HepG2 (cell line): Measurements from ENCODE around the gene CBLB. TPM values are rescaled to one million over a fixed set of nuclear protein-coding genes. Genes with fewer than 3 reads are reported as not detected.

Experiments
- ATAC-seq: fragments of 200-7000 bp; cut with Tn5 transposase; 3 replicates; pipeline ENCODE4 v1.9.1; 2020; ENCODE audit warnings: mild to moderate bottlenecking, moderate library complexity
- BruUV-seq: library from RNA; stranded (reverse); fragments of 400-500 nt; replicated peaks from 2 replicates; lab custom pipeline; 2021; lab: Mats Ljungman, UMichigan
- CTCF ChIA-PET: fragments of 300-600 bp; formaldehyde crosslinking; extraction: SDS; loops from one replicate; lab custom pipeline; 2021; ENCODE audit warnings: low total read pairs, inconsistent platforms, low intra/inter-chr PET ratio; lab: Yijun Ruan, JAX
- POLR2A ChIA-PET: fragments of 350-600 bp; sonication (Branson Sonifier 250); formaldehyde crosslinking; loops from one replicate; lab custom pipeline; 2020; ENCODE audit warnings: antibody characterized with exemption, inconsistent platforms; lab: Yijun Ruan, JAX
- DNase-seq: peaks from one replicate; pipeline ENCODE4 v3.0.0-alpha.2; 2015; ENCODE audit warnings: low spot score
- FAIRE-seq: peaks from 3 replicates; lab custom pipeline; 2011; peaks lifted over from hg19 to GRCh38; lab: Jason Lieb, UNC
- H2AFZ ChIP-seq: one replicate; pipeline ENCODE4 v1.6.1; 2011; ENCODE audit warnings: low read length, inconsistent platforms
- H3K27ac ChIP-seq: fragments of 300-600 bp; 3 replicates; pipeline ENCODE4 v1.8.0; 2011; ENCODE audit warnings: mixed run types, mild to moderate bottlenecking, mixed read lengths, low read length, inconsistent platforms; ENCODE audit not compliant: insufficient read depth; ENCODE audit errors: extremely low read length
- H3K27me3 ChIP-seq, 2 experiments: fragments of 200-600 bp in 1 of 2; 2 replicates in 1 of 2; 3 replicates in 1 of 2; pipeline versions ENCODE4 v1.6.0 to v1.8.0; 2011; ENCODE audit warnings: low read length in 2 of 2, mild to moderate bottlenecking in 2 of 2, moderate library complexity in 2 of 2, inconsistent platforms in 1 of 2; ENCODE audit not compliant: insufficient read depth in 2 of 2, control insufficient read depth in 1 of 2
- H3K36me3 ChIP-seq, 2 experiments: fragments of 200-600 bp in 1 of 2; replicated peaks in 1 of 2; 2 replicates in 1 of 2; 3 replicates in 1 of 2; pipeline versions ENCODE4 v1.5.1 to v1.8.0; 2011; ENCODE audit warnings: low read length in 2 of 2, inconsistent platforms in 1 of 2; ENCODE audit not compliant: insufficient read depth in 2 of 2, control insufficient read depth in 1 of 2
- H3K4me1 ChIP-seq: 2 replicates; pipeline ENCODE4 v1.5.1; 2012; ENCODE audit warnings: low read length, inconsistent platforms; ENCODE audit not compliant: insufficient read depth
- H3K4me2 ChIP-seq: 2 replicates; pipeline ENCODE4 v1.6.0; 2011; ENCODE audit warnings: low read depth, low read length, inconsistent platforms
- H3K4me3 ChIP-seq, 3 experiments: fragments of 200-600 bp in 1 of 3; sonication (generic), shearing (Covaris generic) in 1 of 3; replicated peaks in 1 of 3; 2 replicates each; pipeline ENCODE4 v1.5.1; 2011 to 2016; ENCODE audit warnings: low read length in 3 of 3, inconsistent platforms in 2 of 3, low read depth in 2 of 3, mild to moderate bottlenecking in 2 of 3, control low read depth in 1 of 3, mixed read lengths in 1 of 3; ENCODE audit not compliant: insufficient read depth in 1 of 3
- H3K79me2 ChIP-seq: one replicate; pipeline ENCODE4 v1.6.1; 2011; ENCODE audit warnings: low read length, inconsistent platforms; ENCODE audit not compliant: insufficient read depth
- H3K9ac ChIP-seq: 2 replicates; pipeline ENCODE4 v1.6.0; 2011; ENCODE audit warnings: mild to moderate bottlenecking, low read depth, low read length, inconsistent platforms; ENCODE audit not compliant: insufficient read depth
- H3K9me3 ChIP-seq: 2 replicates; pipeline ENCODE4 v1.5.1; 2012; ENCODE audit warnings: mild to moderate bottlenecking, low read length
- H4K20me1 ChIP-seq: 2 replicates; pipeline ENCODE4 v1.6.0; 2011; ENCODE audit warnings: inconsistent platforms, mild to moderate bottlenecking, low read length, moderate library complexity; ENCODE audit not compliant: insufficient read depth
- CBX5 ChIP-seq: sonication (generic); formaldehyde crosslinking; IDR thresholded peaks from 2 replicates; pipeline ENCODE4 v1.4.0; 2020; ENCODE audit warnings: missing genetic modification reagents, borderline replicate concordance
- DMAP1 ChIP-seq: IDR thresholded peaks from 2 replicates; pipeline ENCODE4 v1.6.1; 2016
- GFI1 ChIP-seq: sonication (generic); formaldehyde crosslinking; IDR thresholded peaks from 2 replicates; pipeline ENCODE4 v1.5.0; 2020; ENCODE audit warnings: missing genetic modification reagents, mild to moderate bottlenecking, borderline replicate concordance
- GMEB2 ChIP-seq: IDR thresholded peaks from 2 replicates; pipeline ENCODE4 v1.6.1; 2016; ENCODE audit warnings: missing biosample characterization, missing genetic modification reagents, low read depth
- HNF4G ChIP-seq, 2 experiments: sonication (generic) in 1 of 2; formaldehyde crosslinking in 1 of 2; IDR thresholded peaks; 2 replicates each; pipeline versions ENCODE4 v1.4.0 to v1.6.1; 2011 to 2020; ENCODE audit warnings: borderline replicate concordance in 2 of 2, low read depth in 2 of 2, mild to moderate bottlenecking in 2 of 2, low read length in 1 of 2, missing genetic modification reagents in 1 of 2, moderate library complexity in 1 of 2
- IKZF4 ChIP-seq: sonication (generic); formaldehyde crosslinking; IDR thresholded peaks from 2 replicates; pipeline ENCODE4 v1.5.1; 2020; ENCODE audit warnings: borderline replicate concordance, mild to moderate bottlenecking, low read depth, missing genetic modification reagents; ENCODE audit errors: not compliant biosample characterization
- KDM5A ChIP-seq: fragments of 200-600 bp; sonication (generic); IDR thresholded peaks from 2 replicates; pipeline ENCODE4 v1.7.0; 2018; ENCODE audit warnings: antibody characterized with exemption, mild to moderate bottlenecking, low read length, borderline replicate concordance
- MAF1 ChIP-seq: sonication (generic); formaldehyde crosslinking; IDR thresholded peaks from 2 replicates; pipeline ENCODE4 v1.5.0; 2020; ENCODE audit warnings: missing genetic modification reagents, borderline replicate concordance
- NONO ChIP-seq, 2 experiments: fragments of 450-650 bp in 1 of 2; sonication (generic) in 1 of 2; formaldehyde crosslinking in 1 of 2; IDR thresholded peaks in 1 of 2; conservative IDR thresholded peaks in 1 of 2; 2 replicates each; pipeline versions ENCODE4 v1.6.1 to v1.8.0; 2017 to 2022; ENCODE audit warnings: mild to moderate bottlenecking in 1 of 2, missing genetic modification reagents in 1 of 2, moderate library complexity in 1 of 2
- RAD21 ChIP-seq: fragments of 450-650 bp; formaldehyde crosslinking; IDR thresholded peaks from 2 replicates; pipeline ENCODE4 v1.5.0; 2020; ENCODE audit warnings: mild to moderate bottlenecking
- RXRB ChIP-seq: IDR thresholded peaks from 2 replicates; pipeline ENCODE4 v1.6.1; 2016; ENCODE audit warnings: borderline replicate concordance, missing genetic modification reagents, missing compliant biosample characterization
- ZKSCAN1 ChIP-seq: fragments of 150-350 bp; IDR thresholded peaks from 2 replicates; pipeline ENCODE4 v1.6.1; 2014; ENCODE audit warnings: low read length
- ZNF180 ChIP-seq: sonication (generic); formaldehyde crosslinking; IDR thresholded peaks from 2 replicates; pipeline ENCODE4 v1.4.0; 2020; ENCODE audit warnings: low read depth, missing genetic modification reagents, borderline replicate concordance
- ZNF646 ChIP-seq: sonication (generic); formaldehyde crosslinking; IDR thresholded peaks from 2 replicates; pipeline ENCODE4 v1.9.0; 2021; ENCODE audit warnings: mild to moderate bottlenecking, missing genetic modification reagents
- ZNF776 ChIP-seq: sonication (generic); formaldehyde crosslinking; IDR thresholded peaks from 2 replicates; pipeline ENCODE4 v1.4.0; 2020; ENCODE audit warnings: mild to moderate bottlenecking, missing genetic modification reagents
- in situ Hi-C: cut with HindIII; loops from 2 replicates; pipeline ENCODE4 v1.10.0; 2017; ENCODE audit warnings: low pct_unique_long_range_greater_than_20kb; ENCODE audit not compliant: extremely low pct_ligation_motif_present
- intact Hi-C: fragments of 100-400 bp; cut with micrococcal nuclease; formaldehyde crosslinking; loops from one replicate; pipeline ENCODE4 v1.10.0; 2022; ENCODE audit not compliant: unreplicated experiment
- polyA plus RNA-seq, 8 experiments: library from polyadenylated mRNA; depleted of rRNA in 3 of 8; stranded (reverse) in 7 of 8; unstranded in 1 of 8; fragments of >200 nt; fragmentation: Illumina TruSeq in 4 of 8; extraction: Trizol in 4 of 8; gene quantifications; 2 replicates each; pipeline versions ENCODE4 v1.2.1 to v1.2.3, GENCODE V29; 2011 to 2016; ENCODE audit warnings: low read depth in 4 of 8, missing spikeins in 1 of 8, mixed read lengths in 1 of 8; ENCODE audit not compliant: insufficient read depth in 1 of 8
- total RNA-seq, 5 experiments: library from RNA; depleted of rRNA; stranded (reverse); fragments of >200 nt; fragmentation: Illumina TruSeq; extraction: Trizol; gene quantifications; 2 replicates each; pipeline ENCODE4 v1.2.3, GENCODE V29; 2016; ENCODE audit warnings: low read depth in 1 of 5
- TF ChIP-seq, protein P1 (sequence below): sonication (generic); formaldehyde crosslinking; IDR thresholded peaks from 2 replicates; pipeline ENCODE4 v1.5.1; 2020; ENCODE audit warnings: mild to moderate bottlenecking, missing genetic modification reagents, moderate library complexity

CBLB gene
- total and polyA plus RNA-seq, 2 of the 13 experiments (the other 11 are each of a cell fraction or from before 2014, with no cell fraction given) = 9.8 to 16.4 TPM

GRCh38 chr3:105629718-105630117 is 239.1 kb downstream of the CBLB start:
- FAIRE-seq = no peak
- CTCF ChIA-PET = no interaction called here

More at GRCh38 chr3:105629718-105630117, 239.1 kb downstream of the CBLB start:
- BruUV-seq = no TSS peak
- in situ Hi-C loops (no loop called here), intact Hi-C loops (no loop called here)
- Histone ChIP-seq H3K27ac (no peak overlapping the region), H3K79me2 (no peaks in the 10 kb centered on the region), H3K9ac (no peak overlapping the region), H2AFZ (no peak overlapping the region), H3K27me3 (no peaks in the 10 kb centered on the region), H4K20me1 (no peaks in the 10 kb centered on the region), H3K36me3 (no peaks in the 10 kb centered on the region), H3K9me3 (no peaks in the 10 kb centered on the region), H3K4me2 (no peak overlapping the region), H3K4me1 (no peaks in the 10 kb centered on the region), H3K4me3 (no peak overlapping the region)
- no peak for TF ChIP-seq RAD21
- no peak for TF ChIP-seq MAF1
- TF ChIP-seq ZNF180 (CRISPR knock-in tag) = no peak
- TF ChIP-seq RXRB (CRISPR knock-in tag) = no peak
- no peak for TF ChIP-seq NONO (IDR thresholded peaks at IDR 0.05)
- no peak for TF ChIP-seq NONO (CRISPR knock-in tag; conservative IDR thresholded peaks at IDR 0.05)
- TF ChIP-seq, protein P1, sequence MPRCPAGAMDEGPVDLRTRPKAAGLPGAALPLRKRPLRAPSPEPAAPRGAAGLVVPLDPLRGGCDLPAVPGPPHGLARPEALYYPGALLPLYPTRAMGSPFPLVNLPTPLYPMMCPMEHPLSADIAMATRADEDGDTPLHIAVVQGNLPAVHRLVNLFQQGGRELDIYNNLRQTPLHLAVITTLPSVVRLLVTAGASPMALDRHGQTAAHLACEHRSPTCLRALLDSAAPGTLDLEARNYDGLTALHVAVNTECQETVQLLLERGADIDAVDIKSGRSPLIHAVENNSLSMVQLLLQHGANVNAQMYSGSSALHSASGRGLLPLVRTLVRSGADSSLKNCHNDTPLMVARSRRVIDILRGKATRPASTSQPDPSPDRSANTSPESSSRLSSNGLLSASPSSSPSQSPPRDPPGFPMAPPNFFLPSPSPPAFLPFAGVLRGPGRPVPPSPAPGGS = no peak
- TF ChIP-seq HNF4G (IDR thresholded peaks at IDR 0.05; ENCODE audit: borderline replicate concordance, low read depth, low read length) = no peak
- no peak for TF ChIP-seq HNF4G (CRISPR knock-in tag; IDR thresholded peaks at IDR 0.05; ENCODE audit: borderline replicate concordance, low read depth)
- no peak for TF ChIP-seq GFI1 (CRISPR knock-in tag)
- TF ChIP-seq ZKSCAN1 = no peak
- TF ChIP-seq KDM5A = no peak
- TF ChIP-seq ZNF646 (CRISPR knock-in tag) = no peak
- TF ChIP-seq IKZF4 (CRISPR knock-in tag) = no peak
- TF ChIP-seq ZNF776 (CRISPR knock-in tag) = no peak
- TF ChIP-seq GMEB2 (CRISPR knock-in tag) = no peak
- TF ChIP-seq DMAP1 (CRISPR knock-in tag) = no peak
- TF ChIP-seq CBX5 (CRISPR knock-in tag) = no peak
- no peak for ATAC-seq
- DNase-seq = no peak
- POLR2A ChIA-PET = no interaction called here
